Transverse colon (tissue), 4 donors: ENCODE data around the gene REM2. TPM values are rescaled to one million over a fixed set of nuclear protein-coding genes. Genes with fewer than 3 reads are reported as not detected.
"Not testable (repeated sequence)": the region's sequence is repeated elsewhere in the genome, so short reads cannot be mapped to it uniquely, and the experiment has no call there.

Experiments
- DNase-seq: peaks from one replicate; pipeline ENCODE4 v3.0.0-alpha.2; 2019
- H3K27ac ChIP-seq, 4 donors: fragments of 200-600 bp; sonication (generic); 2 replicates each; pipeline ENCODE4 v1.5.1; 2016 to 2018; ENCODE audit warnings: inconsistent platforms in 4 of 4
- H3K27me3 ChIP-seq: fragments of 200-600 bp; sonication (generic); 2 replicates; pipeline ENCODE4 v1.5.1; 2017; ENCODE audit warnings: inconsistent platforms
- H3K36me3 ChIP-seq, 4 donors: fragments of 200-600 bp; sonication (generic); 2 replicates each; pipeline ENCODE4 v1.5.1; 2017 to 2019; ENCODE audit warnings: inconsistent platforms in 4 of 4
- H3K4me1 ChIP-seq, 4 donors: fragments of 200-600 bp; sonication (generic); 2 replicates each; pipeline ENCODE4 v1.5.1; 2017 to 2020; ENCODE audit warnings: inconsistent platforms in 4 of 4
- H3K4me3 ChIP-seq, 4 donors: fragments of 200-600 bp; sonication (generic); 1 replicate in 1 of 4; 2 replicates in 3 of 4; pipeline versions ENCODE4 v1.5.1 to v1.6.1; 2017 to 2019; ENCODE audit warnings: inconsistent platforms in 4 of 4
- H3K9me3 ChIP-seq, 2 donors: fragments of 200-600 bp; sonication (generic); 2 replicates each; pipeline ENCODE4 v1.5.1; 2017 to 2019; ENCODE audit warnings: inconsistent platforms in 2 of 2
- CTCF ChIP-seq, 5 experiments: fragments of 200-600 bp in 3 of 5; fragments of 450-650 bp in 2 of 5; sonication (generic) in 3 of 5; IDR thresholded peaks; 1 replicate in 2 of 5; 2 replicates in 3 of 5; pipeline ENCODE4 v1.5.1; 2016 to 2017; ENCODE audit warnings: antibody characterized with exemption in 5 of 5, inconsistent platforms in 3 of 5, mild to moderate bottlenecking in 2 of 5, moderate library complexity in 1 of 5
- EP300 ChIP-seq: sonication (generic); formaldehyde crosslinking; IDR thresholded peaks from one replicate; pipeline ENCODE4 v1.6.1; 2017; ENCODE audit warnings: antibody characterized with exemption, low read depth
- POLR2A ChIP-seq: fragments of 450-650 bp; IDR thresholded peaks from one replicate; pipeline ENCODE4 v1.6.1; 2016; ENCODE audit warnings: antibody characterized with exemption, mild to moderate bottlenecking, moderate library complexity
- POLR2AphosphoS5 ChIP-seq, 3 donors: sonication (generic); formaldehyde crosslinking; IDR thresholded peaks; one replicate each; pipeline ENCODE4 v1.6.1; 2016; ENCODE audit warnings: antibody characterized with exemption in 3 of 3
- WGBS, 2 donors: methylation state at CpG; one replicate each; pipeline ENCODE4 v1.1.5; 2018; ENCODE audit warnings: low coverage in 1 of 2; 5-methylcytosine and 5-hydroxymethylcytosine counted together
- in situ Hi-C, 4 donors: fragments of 200-750 bp; cut with MboI; loops; one replicate each; pipeline versions ENCODE4 v1.15.0 to v1.15.1; 2017; ENCODE audit warnings: low sequenced_read_pairs in 3 of 4, low pct_ligation_motif_present in 1 of 4, low pct_unique_long_range_greater_than_20kb in 1 of 4
- intact Hi-C: fragments of 100-400 bp; cut with DNase I; formaldehyde crosslinking; loops from one replicate; pipeline ENCODE4 v1.15.1; 2023; ENCODE audit warnings: low total_unique reads
- total RNA-seq, 4 donors: library from RNA; depleted of rRNA; stranded (reverse); fragments of >200 nt; gene quantifications; one replicate each; pipeline ENCODE4 v1.1.0, GENCODE V29; 2016

Gene REM2
- total RNA-seq, 4 donors from 2014 or later, result 0.27 to 5.2 (median 2.1) TPM; not detected in 1

- Histone ChIP-seq H3K4me1 (peaks cover 22 to 50% (median 36%) of the 10 kb centered on the region in 4 donors), H3K9me3 (no peaks in the 10 kb centered on the region), H3K4me3 (peak overlapping the region in 3 of 4 donors; percentile 28 to 48 (median 32)), H3K27ac (peak overlapping the region; percentile 73 to 83 (median 76)), H3K36me3 (no peaks in the 10 kb centered on the region), H3K27me3 (no peaks in the 10 kb centered on the region)
- TF ChIP-seq POLR2A, result no peak
- TF ChIP-seq CTCF (IDR thresholded peaks at IDR 0.05), result peak; percentile 86 to 100 (median 95)
- TF ChIP-seq POLR2AphosphoS5 (IDR thresholded peaks at IDR 0.05), result peak in 1 of 3 donors; percentile 37
- DNase-seq, result peak; percentile 96
- in situ Hi-C loops (loop anchor here in 2 of 4 donors (25.0 kb wide), 1 partner anchor 291 kb away; no protein-coding TSS in a partner anchor), intact Hi-C loops (loop anchor here (1.0 to 10.0 kb wide), 3 partner anchors 16 to 298 kb away; partner anchors contain the start of gene MMP14)
- 2% methylated on average over 20 of the region's 20 CpGs; no CpG with 5 or more reads in 1 of the 2 donors for WGBS, 2 donors
Measured at GRCh38 chr14:22852940-22853767, 29.9 kb upstream of the REM2 start.

- H3K4me3 ChIP-seq, DNase-seq, H3K36me3 ChIP-seq, H3K27me3 ChIP-seq, H3K27ac ChIP-seq, H3K9me3 ChIP-seq: not testable (repeated sequence)
- 97% methylated on average over 11 of the region's 11 CpGs; no CpG with 5 or more reads in 1 of the 2 donors for WGBS, 2 donors
- intact Hi-C loops (loop anchor here (10.0 kb wide), 1 partner anchor 299 kb away; no protein-coding TSS in a partner anchor), in situ Hi-C loops (loop anchor here in 2 of 4 donors (25.0 kb wide), 1 partner anchor 292 kb away; no protein-coding TSS in a partner anchor)
- peaks cover 17 to 40% (median 27%) of the 10 kb centered on the region in 4 donors for H3K4me1 ChIP-seq
Measured at GRCh38 chr14:22854296-22854695, 28.7 kb upstream of the REM2 start.

- in situ Hi-C loops, result loop anchor here in 2 of 4 donors (25.0 kb wide), 1 partner anchor 293 kb away; no protein-coding TSS in a partner anchor
- Histone ChIP-seq H3K9me3 (no peaks in the 10 kb centered on the region), H3K27ac (no peak overlapping the region), H3K4me1 (peaks cover 10 to 31% (median 20%) of the 10 kb centered on the region in 4 donors), H3K27me3 (no peaks in the 10 kb centered on the region), H3K4me3 (no peak overlapping the region), H3K36me3 (no peaks in the 10 kb centered on the region)
- intact Hi-C loops, result loop anchor here (10.0 kb wide), 1 partner anchor 300 kb away; no protein-coding TSS in a partner anchor
- WGBS, 2 donors, result 90 to 91% methylated on average over 3 to 8 of the region's 8 CpGs
- no peak for DNase-seq
- no peak for TF ChIP-seq CTCF (IDR thresholded peaks at IDR 0.05)
- TF ChIP-seq POLR2AphosphoS5 (IDR thresholded peaks at IDR 0.05), result no peak
- TF ChIP-seq EP300, result no peak
- no peak for TF ChIP-seq POLR2A
Measured at GRCh38 chr14:22854963-22855724, 27.9 kb upstream of the REM2 start.

GRCh38 chr14:22856428-22856827 is 26.6 kb upstream of the REM2 start:
- 90 to 98% methylated on average over 2 to 5 of the region's 5 CpGs for WGBS, 2 donors
- intact Hi-C loops (loop anchor here (10.0 kb wide), 1 partner anchor 302 kb away; no protein-coding TSS in a partner anchor), in situ Hi-C loops (loop anchor here in 2 of 4 donors (25.0 kb wide), 1 partner anchor 294 kb away; no protein-coding TSS in a partner anchor)
- Histone ChIP-seq H3K4me3 (no peak overlapping the region), H3K27ac (no peak overlapping the region), H3K36me3 (no peaks in the 10 kb centered on the region), H3K27me3 (no peaks in the 10 kb centered on the region), H3K9me3 (no peaks in the 10 kb centered on the region), H3K4me1 (peaks cover 2 to 19% (median 11%) of the 10 kb centered on the region in 4 donors)
- no peak for DNase-seq
- no peak for TF ChIP-seq EP300

- in situ Hi-C loops, result loop anchor here in 2 of 4 donors (25.0 kb wide), 1 partner anchor 298 kb away; no protein-coding TSS in a partner anchor
Measured at GRCh38 chr14:22860377-22860776, 22.6 kb upstream of the REM2 start.

More at GRCh38 chr14:22860377-22860776, 22.6 kb upstream of the REM2 start:
- H3K9me3 ChIP-seq, H3K4me3 ChIP-seq, DNase-seq, H3K27ac ChIP-seq, H3K4me1 ChIP-seq, H3K27me3 ChIP-seq, intact Hi-C loops, H3K36me3 ChIP-seq: not testable (repeated sequence)
- 76 to 100% methylated on average over 1 to 3 of the region's 3 CpGs for WGBS, 2 donors
